Measurements from ENCODE around the gene NRBP1.

The NRBP1 gene

GRCh38 chr2:27461118-27461517 lies 32.7 kb downstream of the NRBP1 start:
- Mint-ChIP-seq H3K4me3 (no peak overlapping the region), H3K27ac (no peak overlapping the region), H3K4me1 (no peaks in the 10 kb centered on the region), H3K9me3 (no peaks in the 10 kb centered on the region), H3K36me3 (ENCODE audit: low read depth) (peaks cover 52% of the 10 kb centered on the region), H3K27me3 (ENCODE audit: low read depth) (no peaks in the 10 kb centered on the region)
- no peak for TF ChIP-seq CTCF (IDR thresholded peaks at IDR 0.05; ENCODE audit: unreplicated experiment in 3 of 3)

- H3K36me3 Mint-ChIP-seq (ENCODE audit: low read depth), result peaks cover 26% of the 10 kb centered on the region
- H3K27ac Mint-ChIP-seq, result no peak overlapping the region
- no peak for TF ChIP-seq CTCF (IDR thresholded peaks at IDR 0.05; ENCODE audit: unreplicated experiment in 3 of 3)
- H3K4me3 Mint-ChIP-seq, result no peak overlapping the region
- no peaks in the 10 kb centered on the region for H3K9me3 Mint-ChIP-seq
- H3K27me3 Mint-ChIP-seq (ENCODE audit: low read depth), result no peaks in the 10 kb centered on the region
- no peaks in the 10 kb centered on the region for H3K4me1 Mint-ChIP-seq
These were observed 36.0 kb downstream of the NRBP1 start for GRCh38 chr2:27464443-27464842.

- Mint-ChIP-seq H3K36me3 (ENCODE audit: low read depth) (peaks cover 47% of the 10 kb centered on the region), H3K27ac (no peak overlapping the region), H3K4me1 (no peaks in the 10 kb centered on the region), H3K4me3 (no peak overlapping the region), H3K9me3 (no peaks in the 10 kb centered on the region), H3K27me3 (ENCODE audit: low read depth) (no peaks in the 10 kb centered on the region)
- TF ChIP-seq CTCF (IDR thresholded peaks at IDR 0.05; ENCODE audit: unreplicated experiment in 3 of 3), result no peak
These were observed 43.5 kb downstream of the NRBP1 start for GRCh38 chr2:27471961-27472360.

GRCh38 chr2:27485496-27485895 lies 57.1 kb downstream of the NRBP1 start:
- Mint-ChIP-seq H3K36me3 (ENCODE audit: low read depth) (peaks cover 35% of the 10 kb centered on the region), H3K4me3 (peak overlapping the region in 2 of 3 experiments; percentile 1 to 55), H3K9me3 (no peaks in the 10 kb centered on the region), H3K27me3 (ENCODE audit: low read depth) (no peaks in the 10 kb centered on the region), H3K27ac (no peak overlapping the region), H3K4me1 (peaks cover 18% of the 10 kb centered on the region)
- TF ChIP-seq CTCF (IDR thresholded peaks at IDR 0.05; ENCODE audit: unreplicated experiment in 3 of 3), result no peak

- H3K27ac Mint-ChIP-seq, result peak overlapping the region; percentile 43 to 83 (median 83)
- H3K4me3 Mint-ChIP-seq, result peak overlapping the region; percentile 91 to 96 (median 96)
- peaks cover 11% of the 10 kb centered on the region for H3K36me3 Mint-ChIP-seq (ENCODE audit: low read depth)
- H3K27me3 Mint-ChIP-seq (ENCODE audit: low read depth), result peaks cover 4% of the 10 kb centered on the region
- H3K4me1 Mint-ChIP-seq, result peaks cover 18% of the 10 kb centered on the region
- no peaks in the 10 kb centered on the region for H3K9me3 Mint-ChIP-seq
- TF ChIP-seq CTCF (IDR thresholded peaks at IDR 0.05; ENCODE audit: unreplicated experiment in 3 of 3), result no peak
These were observed 60.7 kb downstream of the NRBP1 start for GRCh38 chr2:27489118-27489497.

GRCh38 chr2:27489498-27490397 lies 61.3 kb downstream of the NRBP1 start, which contains the start of gene IFT172:
Gene IFT172 (minus strand): TSS chr2:27489743. CDS start chr2:27489653, 90 bp downstream.
- Mint-ChIP-seq H3K27me3 (ENCODE audit: low read depth) (peaks cover 4% of the 10 kb centered on the region), H3K4me1 (peaks cover 18% of the 10 kb centered on the region), H3K27ac (peak within 1 kb of the TSS; percentile 43 to 83 (median 83)), H3K36me3 (ENCODE audit: low read depth) (peaks cover 9% of the 10 kb centered on the region), H3K9me3 (no peaks in the 10 kb centered on the region), H3K4me3 (peak within 1 kb of the TSS; percentile 91 to 96 (median 96))
- no peak for TF ChIP-seq CTCF (IDR thresholded peaks at IDR 0.05; ENCODE audit: unreplicated experiment in 3 of 3)
